ENCODE results near the gene IGFN1. TPM values are rescaled to one million over a fixed set of nuclear protein-coding genes. Genes with fewer than 3 reads are reported as not detected.

Gene IGFN1
- total RNA-seq, 1 experiment from 2014 or later = 0.34 TPM

GRCh38 chr1:201184307-201185122 lies 6.1 kb upstream of the IGFN1 start:
- DNase-seq (ENCODE audit: low read depth) = peak; percentile 24

- DNase-seq (ENCODE audit: low read depth) = no peak
Observed at GRCh38 chr1:201185123-201185453, 5.5 kb upstream of the IGFN1 start.

GRCh38 chr1:201185527-201186128 lies 5.0 kb upstream of the IGFN1 start:
- DNase-seq (ENCODE audit: low read depth) = no peak

GRCh38 chr1:201186192-201186591 lies 4.4 kb upstream of the IGFN1 start:
- DNase-seq (ENCODE audit: low read depth) = no peak

GRCh38 chr1:201189085-201189484 lies 1.5 kb upstream of the IGFN1 start:
- DNase-seq (ENCODE audit: low read depth) = no peak

GRCh38 chr1:201190005-201190404 lies 619 bp upstream of the IGFN1 start:
- DNase-seq (ENCODE audit: low read depth) = no peak

GRCh38 chr1:201191653-201192260 lies 1.1 kb downstream of the IGFN1 start:
- DNase-seq (ENCODE audit: low read depth) = peak; percentile 93

GRCh38 chr1:201192261-201192788 lies 1.7 kb downstream of the IGFN1 start:
- DNase-seq (ENCODE audit: low read depth) = no peak

- no peak for DNase-seq (ENCODE audit: low read depth)
Observed at GRCh38 chr1:201194046-201194445, 3.4 kb downstream of the IGFN1 start.

- DNase-seq (ENCODE audit: low read depth) = no peak
Observed at GRCh38 chr1:201198598-201198997, 8.0 kb downstream of the IGFN1 start.

GRCh38 chr1:201205036-201205435 lies 14.4 kb downstream of the IGFN1 start:
- DNase-seq (ENCODE audit: low read depth) = no peak

- DNase-seq (ENCODE audit: low read depth) = no peak
Observed at GRCh38 chr1:201206176-201206575, 15.6 kb downstream of the IGFN1 start.

- no peak for DNase-seq (ENCODE audit: low read depth)
Observed at GRCh38 chr1:201207046-201207445, 16.4 kb downstream of the IGFN1 start.

- no peak for DNase-seq (ENCODE audit: low read depth)
Observed at GRCh38 chr1:201208236-201208635, 17.6 kb downstream of the IGFN1 start.

GRCh38 chr1:201212056-201212455 lies 21.4 kb downstream of the IGFN1 start:
- no peak for DNase-seq (ENCODE audit: low read depth)

- no peak for DNase-seq (ENCODE audit: low read depth)
Observed at GRCh38 chr1:201212461-201213055, 21.9 kb downstream of the IGFN1 start.

- no peak for DNase-seq (ENCODE audit: low read depth)
Observed at GRCh38 chr1:201213106-201213770, 22.6 kb downstream of the IGFN1 start.

- DNase-seq (ENCODE audit: low read depth) = no peak
Observed at GRCh38 chr1:201213926-201214325, 23.3 kb downstream of the IGFN1 start.

GRCh38 chr1:201214461-201214860 lies 23.8 kb downstream of the IGFN1 start:
- peak; percentile 8 for DNase-seq (ENCODE audit: low read depth)

- no peak for DNase-seq (ENCODE audit: low read depth)
Observed at GRCh38 chr1:201214886-201215285, 24.3 kb downstream of the IGFN1 start.

- no peak for DNase-seq (ENCODE audit: low read depth)
Observed at GRCh38 chr1:201215531-201216357, 25.1 kb downstream of the IGFN1 start.
